ENCODE results near the gene CHPF2. TPM values are rescaled to one million over a fixed set of nuclear protein-coding genes. Genes with fewer than 3 reads are reported as not detected.

The CHPF2 gene
- total RNA-seq, 4 donors from 2014 or later = 33.9 to 82.4 (median 58.7) TPM

GRCh38 chr7:151283302-151283701, 51.0 kb downstream of the CHPF2 start:
- Histone ChIP-seq H3K36me3 (no peaks in the 10 kb centered on the region), H3K4me1 (no peaks in the 10 kb centered on the region), H3K27ac (no peak overlapping the region), H3K9me3 (no peaks in the 10 kb centered on the region), H3K27me3 (no peaks in the 10 kb centered on the region), H3K4me3 (replicated peaks in 1 of 3) (no peak overlapping the region)
- no peak for DNase-seq
- WGBS, 2 donors = 94 to 99% methylated on average over 2 of the region's 2 CpGs
- intact Hi-C loops (cut with DNase I) = no loop called here
- no peak for TF ChIP-seq POLR2A (IDR thresholded peaks at IDR 0.05)
- TF ChIP-seq, protein P1, sequence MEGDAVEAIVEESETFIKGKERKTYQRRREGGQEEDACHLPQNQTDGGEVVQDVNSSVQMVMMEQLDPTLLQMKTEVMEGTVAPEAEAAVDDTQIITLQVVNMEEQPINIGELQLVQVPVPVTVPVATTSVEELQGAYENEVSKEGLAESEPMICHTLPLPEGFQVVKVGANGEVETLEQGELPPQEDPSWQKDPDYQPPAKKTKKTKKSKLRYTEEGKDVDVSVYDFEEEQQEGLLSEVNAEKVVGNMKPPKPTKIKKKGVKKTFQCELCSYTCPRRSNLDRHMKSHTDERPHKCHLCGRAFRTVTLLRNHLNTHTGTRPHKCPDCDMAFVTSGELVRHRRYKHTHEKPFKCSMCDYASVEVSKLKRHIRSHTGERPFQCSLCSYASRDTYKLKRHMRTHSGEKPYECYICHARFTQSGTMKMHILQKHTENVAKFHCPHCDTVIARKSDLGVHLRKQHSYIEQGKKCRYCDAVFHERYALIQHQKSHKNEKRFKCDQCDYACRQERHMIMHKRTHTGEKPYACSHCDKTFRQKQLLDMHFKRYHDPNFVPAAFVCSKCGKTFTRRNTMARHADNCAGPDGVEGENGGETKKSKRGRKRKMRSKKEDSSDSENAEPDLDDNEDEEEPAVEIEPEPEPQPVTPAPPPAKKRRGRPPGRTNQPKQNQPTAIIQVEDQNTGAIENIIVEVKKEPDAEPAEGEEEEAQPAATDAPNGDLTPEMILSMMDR (IDR thresholded peaks at IDR 0.05) = no peak

DNA sequence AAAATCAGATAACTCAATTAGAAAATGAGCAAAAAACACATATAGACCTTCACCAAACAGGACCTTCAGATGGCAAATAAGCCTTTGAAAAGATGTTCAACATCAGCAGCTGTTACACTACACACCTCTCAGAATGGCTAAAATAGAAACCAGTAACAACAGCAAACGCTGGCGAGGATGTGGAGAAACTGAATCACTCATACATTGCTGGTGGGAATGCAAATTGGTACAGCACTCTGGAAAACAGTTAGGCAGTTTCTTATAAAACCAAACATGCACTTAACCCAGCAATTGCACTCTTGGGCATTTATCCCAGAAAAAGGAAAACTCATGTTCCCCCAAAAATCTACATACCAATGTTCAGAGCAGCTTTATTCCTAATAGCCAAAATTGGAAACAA, 53.9 kb downstream of the CHPF2 start:
- 55 to 59% methylated on average over 2 of the region's 2 CpGs for WGBS, 2 donors
- TF ChIP-seq, protein P1 (IDR thresholded peaks at IDR 0.05) = no peak
- no peak for TF ChIP-seq POLR2A (IDR thresholded peaks at IDR 0.05)
- DNase-seq = no peak
- H3K4me1 ChIP-seq = no peaks in the 10 kb centered on the region
- H3K4me3 ChIP-seq (replicated peaks in 1 of 3) = no peak overlapping the region
- H3K27me3 ChIP-seq = no peaks in the 10 kb centered on the region
- H3K36me3 ChIP-seq = no peaks in the 10 kb centered on the region
- no peak overlapping the region for H3K27ac ChIP-seq
- no peaks in the 10 kb centered on the region for H3K9me3 ChIP-seq
- intact Hi-C loops (cut with DNase I) = no loop called here

MicroRNAs encoded within 50 kb of the gene (microRNA counts, 767-probe panel; counts per million panel counts)
- 0 counts per million in 2 donors for microRNA hsa-miR-671-3p
- 0 counts per million in 2 donors for microRNA hsa-miR-671-5p

Other genes with a start within 250 kb of the CHPF2 start
- gene NOS3, start 241.5 kb upstream of the CHPF2 start, total RNA-seq = 1 to 10 TPM; 5.2 to 8.1 (median 6.3) TPM
- under 1 TPM in 1 of 4 donors, not detected in 3; 0.27 TPM for gene ATG9B, start 208.0 kb upstream of the CHPF2 start, total RNA-seq
- 10 to 100 TPM; 39.0 to 74.2 (median 60.9) TPM for gene ABCB8, start 204.0 kb upstream of the CHPF2 start, total RNA-seq
- gene ASIC3, start 184.0 kb upstream of the CHPF2 start, total RNA-seq = 1 to 10 TPM in 3 of 4 donors, not detected in 1; 1.2 to 2.6 (median 1.5) TPM
- gene CDK5, start 174.6 kb upstream of the CHPF2 start, total RNA-seq = 10 to 100 TPM in 2 of 4 donors, 1 to 10 TPM in 2; 5.3 to 17.4 (median 9.6) TPM
- 100 to 1,000 TPM in 1 of 4 donors, 10 to 100 TPM in 3; 48.5 to 109 (median 69.0) TPM for gene SLC4A2, start 172.9 kb upstream of the CHPF2 start, total RNA-seq
- 100 to 1,000 TPM in 1 of 4 donors, 10 to 100 TPM in 3; 71.8 to 114 (median 78.8) TPM for gene FASTK, start 151.7 kb upstream of the CHPF2 start, total RNA-seq
- 10 to 100 TPM; 33.7 to 78.7 (median 44.2) TPM for gene TMUB1, start 149.0 kb upstream of the CHPF2 start, total RNA-seq
- 10 to 100 TPM; 49.0 to 75.2 (median 66.2) TPM for gene AGAP3, start 146.0 kb upstream of the CHPF2 start, total RNA-seq
- gene GBX1, start 64.8 kb upstream of the CHPF2 start, total RNA-seq = not detected
- not detected for gene ASB10, start 45.2 kb upstream of the CHPF2 start, total RNA-seq
- gene H2BK1, start 22.0 kb upstream of the CHPF2 start, total RNA-seq = not detected
- gene ABCF2, start 5.3 kb upstream of the CHPF2 start, total RNA-seq = 10 to 100 TPM; 23.8 to 39.4 (median 34.1) TPM
- gene SMARCD3, start 16.2 kb downstream of the CHPF2 start, total RNA-seq = 10 to 100 TPM; 42.2 to 56.7 (median 47.2) TPM
- 10 to 100 TPM; 56.9 to 75.5 (median 71.4) TPM for gene NUB1, start 109.3 kb downstream of the CHPF2 start, total RNA-seq
- 100 to 1,000 TPM in 3 of 4 donors, 10 to 100 TPM in 1; 99.5 to 203 (median 142) TPM for gene WDR86, start 177.6 kb downstream of the CHPF2 start, total RNA-seq
- 10 to 100 TPM; 16.4 to 45.5 (median 24.5) TPM for gene CRYGN, start 207.7 kb downstream of the CHPF2 start, total RNA-seq

Data from thyroid gland (tissue), 4 donors.